Activated naive CD8-positive, alpha-beta T cell treated with anti-CD3 and anti-CD28 coated beads, Interleukin-2, amount 50 U/mL, for 24 hours (primary cell): ENCODE measurements around the gene CUEDC2.
A peak's percentile ranks its signal among the peaks of the same experiment; 100 is the strongest.

ENCODE experiments used
- ATAC-seq: fragments of 150-1000 bp; cut with Tn5 transposase; one replicate; pipeline ENCODE4 v1.10.0; 2021
- DNase-seq: peaks from one replicate; pipeline ENCODE4 v3.0.0; 2021
- H3K27ac Mint-ChIP-seq: one replicate; pipeline ENCODE4 v1.8.0; 2021; ENCODE audit warnings: mild to moderate bottlenecking, mixed read lengths
- H3K27me3 Mint-ChIP-seq: one replicate; pipeline ENCODE4 v1.8.0; 2021; ENCODE audit warnings: mixed read lengths
- H3K36me3 Mint-ChIP-seq: one replicate; pipeline ENCODE4 v1.8.0; 2021; ENCODE audit warnings: low read depth, mixed read lengths
- H3K4me1 Mint-ChIP-seq: one replicate; pipeline ENCODE4 v1.8.0; 2021; ENCODE audit warnings: mixed read lengths
- H3K4me3 Mint-ChIP-seq: one replicate; pipeline ENCODE4 v1.8.0; 2021; ENCODE audit warnings: mild to moderate bottlenecking, moderate library complexity, mixed read lengths
- H3K9me3 Mint-ChIP-seq: one replicate; pipeline ENCODE4 v1.8.0; 2021; ENCODE audit warnings: mixed read lengths

Gene CUEDC2

GRCh38 chr10:102444851-102445250 is 12.5 kb upstream of the CUEDC2 start:
- DNase-seq (no peak), ATAC-seq (no peak)
- H3K9me3 Mint-ChIP-seq, result no peaks in the 10 kb centered on the region
- no peaks in the 10 kb centered on the region for H3K27me3 Mint-ChIP-seq
- H3K4me3 Mint-ChIP-seq, result no peak overlapping the region
- peaks cover 13% of the 10 kb centered on the region for H3K4me1 Mint-ChIP-seq
- no peaks in the 10 kb centered on the region for H3K36me3 Mint-ChIP-seq
- H3K27ac Mint-ChIP-seq, result no peak overlapping the region

GRCh38 chr10:102438374-102438773 is 6.0 kb upstream of the CUEDC2 start:
- H3K27ac Mint-ChIP-seq, result no peak overlapping the region
- peaks cover 45% of the 10 kb centered on the region for H3K4me1 Mint-ChIP-seq
- peak overlapping the region; percentile 85 for H3K4me3 Mint-ChIP-seq
- no peak for DNase-seq
- no peak for ATAC-seq
- H3K27me3 Mint-ChIP-seq, result no peaks in the 10 kb centered on the region
- peaks cover 13% of the 10 kb centered on the region for H3K36me3 Mint-ChIP-seq
- H3K9me3 Mint-ChIP-seq, result no peaks in the 10 kb centered on the region

- Mint-ChIP-seq H3K27ac (peak overlapping the region; percentile 74), H3K27me3 (no peaks in the 10 kb centered on the region), H3K4me3 (peak overlapping the region; percentile 85), H3K4me1 (peaks cover 52% of the 10 kb centered on the region), H3K9me3 (no peaks in the 10 kb centered on the region), H3K36me3 (peaks cover 13% of the 10 kb centered on the region)
- DNase-seq, result no peak
- ATAC-seq, result no peak
Measured at GRCh38 chr10:102437515-102437914, 5.1 kb upstream of the CUEDC2 start.

- Mint-ChIP-seq H3K27ac (peak overlapping the region; percentile 92), H3K4me1 (peaks cover 60% of the 10 kb centered on the region)
- no peak for DNase-seq
Measured at GRCh38 chr10:102436312-102436711, 3.9 kb upstream of the CUEDC2 start.

GRCh38 chr10:102435529-102436233 is 3.3 kb upstream of the CUEDC2 start:
- Mint-ChIP-seq H3K4me1 (peaks cover 60% of the 10 kb centered on the region), H3K27ac (peak overlapping the region; percentile 92), H3K27me3 (no peaks in the 10 kb centered on the region), H3K4me3 (peak overlapping the region; percentile 85), H3K36me3 (peaks cover 13% of the 10 kb centered on the region), H3K9me3 (no peaks in the 10 kb centered on the region)
- DNase-seq (peak; percentile 60), ATAC-seq (peak; percentile 30)

More at GRCh38 chr10:102436312-102436711, 3.9 kb upstream of the CUEDC2 start:
- Mint-ChIP-seq H3K4me3 (peak overlapping the region; percentile 85), H3K36me3 (peaks cover 13% of the 10 kb centered on the region), H3K9me3 (no peaks in the 10 kb centered on the region), H3K27me3 (no peaks in the 10 kb centered on the region)
- ATAC-seq, result no peak

GRCh38 chr10:102435133-102435497 is 2.7 kb upstream of the CUEDC2 start:
- peaks cover 61% of the 10 kb centered on the region for H3K4me1 Mint-ChIP-seq
- H3K4me3 Mint-ChIP-seq, result peak overlapping the region; percentile 85
- peaks cover 14% of the 10 kb centered on the region for H3K36me3 Mint-ChIP-seq
- no peaks in the 10 kb centered on the region for H3K9me3 Mint-ChIP-seq
- no peaks in the 10 kb centered on the region for H3K27me3 Mint-ChIP-seq
- H3K27ac Mint-ChIP-seq, result peak overlapping the region; percentile 92
- ATAC-seq (no peak), DNase-seq (no peak)

GRCh38 chr10:102434394-102435132 is 2.2 kb upstream of the CUEDC2 start:
- Mint-ChIP-seq H3K9me3 (no peaks in the 10 kb centered on the region), H3K27me3 (no peaks in the 10 kb centered on the region), H3K4me3 (peak overlapping the region; percentile 85), H3K4me1 (peaks cover 61% of the 10 kb centered on the region), H3K27ac (peak overlapping the region; percentile 92), H3K36me3 (peaks cover 14% of the 10 kb centered on the region)
- ATAC-seq, result no peak
- no peak for DNase-seq

- ATAC-seq (no peak), DNase-seq (no peak)
- H3K4me1 Mint-ChIP-seq, result peaks cover 61% of the 10 kb centered on the region
- H3K27me3 Mint-ChIP-seq, result no peaks in the 10 kb centered on the region
- H3K27ac Mint-ChIP-seq, result peak overlapping the region; percentile 92
- peak overlapping the region; percentile 85 for H3K4me3 Mint-ChIP-seq
- H3K36me3 Mint-ChIP-seq, result peaks cover 14% of the 10 kb centered on the region
- H3K9me3 Mint-ChIP-seq, result no peaks in the 10 kb centered on the region
Measured at GRCh38 chr10:102433619-102434046, 1.3 kb upstream of the CUEDC2 start.

GRCh38 chr10:102431452-102432124 is 786 bp downstream of the CUEDC2 start:
- peak overlapping the region; percentile 85 for H3K4me3 Mint-ChIP-seq
- no peaks in the 10 kb centered on the region for H3K9me3 Mint-ChIP-seq
- DNase-seq (no peak), ATAC-seq (no peak)
- peak overlapping the region; percentile 92 for H3K27ac Mint-ChIP-seq
- H3K36me3 Mint-ChIP-seq, result peaks cover 3% of the 10 kb centered on the region
- peaks cover 59% of the 10 kb centered on the region for H3K4me1 Mint-ChIP-seq
- no peaks in the 10 kb centered on the region for H3K27me3 Mint-ChIP-seq

GRCh38 chr10:102429468-102429867 is 2.9 kb downstream of the CUEDC2 start:
- peaks cover 2% of the 10 kb centered on the region for H3K36me3 Mint-ChIP-seq
- H3K27ac Mint-ChIP-seq, result no peak overlapping the region
- peaks cover 45% of the 10 kb centered on the region for H3K4me1 Mint-ChIP-seq
- no peak for DNase-seq
- no peak for ATAC-seq
- no peaks in the 10 kb centered on the region for H3K9me3 Mint-ChIP-seq
- H3K4me3 Mint-ChIP-seq, result no peak overlapping the region
- no peaks in the 10 kb centered on the region for H3K27me3 Mint-ChIP-seq

- no peak for DNase-seq
- Mint-ChIP-seq H3K4me1 (peaks cover 36% of the 10 kb centered on the region), H3K9me3 (no peaks in the 10 kb centered on the region), H3K27ac (peak overlapping the region; percentile 24), H3K4me3 (peak overlapping the region; percentile 31), H3K27me3 (no peaks in the 10 kb centered on the region), H3K36me3 (peaks cover 7% of the 10 kb centered on the region)
- no peak for ATAC-seq
Measured at GRCh38 chr10:102426803-102427287, 5.5 kb downstream of the CUEDC2 start.

- H3K4me1 Mint-ChIP-seq, result peaks cover 36% of the 10 kb centered on the region
- DNase-seq (no peak), ATAC-seq (no peak)
- peaks cover 2% of the 10 kb centered on the region for H3K27me3 Mint-ChIP-seq
- H3K9me3 Mint-ChIP-seq, result no peaks in the 10 kb centered on the region
- no peak overlapping the region for H3K4me3 Mint-ChIP-seq
- H3K27ac Mint-ChIP-seq, result no peak overlapping the region
- peaks cover 8% of the 10 kb centered on the region for H3K36me3 Mint-ChIP-seq
Measured at GRCh38 chr10:102425444-102425843, 6.9 kb downstream of the CUEDC2 start.

GRCh38 chr10:102424916-102425315 is 7.5 kb downstream of the CUEDC2 start:
- peaks cover 2% of the 10 kb centered on the region for H3K27me3 Mint-ChIP-seq
- no peak overlapping the region for H3K27ac Mint-ChIP-seq
- no peak overlapping the region for H3K4me3 Mint-ChIP-seq
- no peak for DNase-seq
- H3K4me1 Mint-ChIP-seq, result peaks cover 41% of the 10 kb centered on the region
- no peak for ATAC-seq
- peaks cover 8% of the 10 kb centered on the region for H3K36me3 Mint-ChIP-seq
- H3K9me3 Mint-ChIP-seq, result no peaks in the 10 kb centered on the region

GRCh38 chr10:102424145-102424544 is 8.2 kb downstream of the CUEDC2 start:
- ATAC-seq, result no peak
- Mint-ChIP-seq H3K4me1 (peaks cover 49% of the 10 kb centered on the region), H3K4me3 (no peak overlapping the region)

More at GRCh38 chr10:102424145-102424544, 8.2 kb downstream of the CUEDC2 start:
- peaks cover 5% of the 10 kb centered on the region for H3K27me3 Mint-ChIP-seq
- H3K27ac Mint-ChIP-seq, result no peak overlapping the region
- peaks cover 8% of the 10 kb centered on the region for H3K36me3 Mint-ChIP-seq
- no peak for DNase-seq
- H3K9me3 Mint-ChIP-seq, result no peaks in the 10 kb centered on the region
